Mammary microvascular endothelial cell (primary cell): ENCODE data around the gene RPGR. TPM values are rescaled to one million over a fixed set of nuclear protein-coding genes. Genes with fewer than 3 reads are reported as not detected.

ENCODE experiments used
- total RNA-seq: library from RNA; depleted of rRNA; stranded (reverse); fragments of >200 nt; gene quantifications from 2 replicates; pipeline ENCODE4 v1.2.3, GENCODE V29; 2015

The RPGR gene, protein sequence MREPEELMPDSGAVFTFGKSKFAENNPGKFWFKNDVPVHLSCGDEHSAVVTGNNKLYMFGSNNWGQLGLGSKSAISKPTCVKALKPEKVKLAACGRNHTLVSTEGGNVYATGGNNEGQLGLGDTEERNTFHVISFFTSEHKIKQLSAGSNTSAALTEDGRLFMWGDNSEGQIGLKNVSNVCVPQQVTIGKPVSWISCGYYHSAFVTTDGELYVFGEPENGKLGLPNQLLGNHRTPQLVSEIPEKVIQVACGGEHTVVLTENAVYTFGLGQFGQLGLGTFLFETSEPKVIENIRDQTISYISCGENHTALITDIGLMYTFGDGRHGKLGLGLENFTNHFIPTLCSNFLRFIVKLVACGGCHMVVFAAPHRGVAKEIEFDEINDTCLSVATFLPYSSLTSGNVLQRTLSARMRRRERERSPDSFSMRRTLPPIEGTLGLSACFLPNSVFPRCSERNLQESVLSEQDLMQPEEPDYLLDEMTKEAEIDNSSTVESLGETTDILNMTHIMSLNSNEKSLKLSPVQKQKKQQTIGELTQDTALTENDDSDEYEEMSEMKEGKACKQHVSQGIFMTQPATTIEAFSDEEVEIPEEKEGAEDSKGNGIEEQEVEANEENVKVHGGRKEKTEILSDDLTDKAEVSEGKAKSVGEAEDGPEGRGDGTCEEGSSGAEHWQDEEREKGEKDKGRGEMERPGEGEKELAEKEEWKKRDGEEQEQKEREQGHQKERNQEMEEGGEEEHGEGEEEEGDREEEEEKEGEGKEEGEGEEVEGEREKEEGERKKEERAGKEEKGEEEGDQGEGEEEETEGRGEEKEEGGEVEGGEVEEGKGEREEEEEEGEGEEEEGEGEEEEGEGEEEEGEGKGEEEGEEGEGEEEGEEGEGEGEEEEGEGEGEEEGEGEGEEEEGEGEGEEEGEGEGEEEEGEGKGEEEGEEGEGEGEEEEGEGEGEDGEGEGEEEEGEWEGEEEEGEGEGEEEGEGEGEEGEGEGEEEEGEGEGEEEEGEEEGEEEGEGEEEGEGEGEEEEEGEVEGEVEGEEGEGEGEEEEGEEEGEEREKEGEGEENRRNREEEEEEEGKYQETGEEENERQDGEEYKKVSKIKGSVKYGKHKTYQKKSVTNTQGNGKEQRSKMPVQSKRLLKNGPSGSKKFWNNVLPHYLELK
- 11.9 and 13.5 TPM in 2 replicates for total RNA-seq

DNA sequence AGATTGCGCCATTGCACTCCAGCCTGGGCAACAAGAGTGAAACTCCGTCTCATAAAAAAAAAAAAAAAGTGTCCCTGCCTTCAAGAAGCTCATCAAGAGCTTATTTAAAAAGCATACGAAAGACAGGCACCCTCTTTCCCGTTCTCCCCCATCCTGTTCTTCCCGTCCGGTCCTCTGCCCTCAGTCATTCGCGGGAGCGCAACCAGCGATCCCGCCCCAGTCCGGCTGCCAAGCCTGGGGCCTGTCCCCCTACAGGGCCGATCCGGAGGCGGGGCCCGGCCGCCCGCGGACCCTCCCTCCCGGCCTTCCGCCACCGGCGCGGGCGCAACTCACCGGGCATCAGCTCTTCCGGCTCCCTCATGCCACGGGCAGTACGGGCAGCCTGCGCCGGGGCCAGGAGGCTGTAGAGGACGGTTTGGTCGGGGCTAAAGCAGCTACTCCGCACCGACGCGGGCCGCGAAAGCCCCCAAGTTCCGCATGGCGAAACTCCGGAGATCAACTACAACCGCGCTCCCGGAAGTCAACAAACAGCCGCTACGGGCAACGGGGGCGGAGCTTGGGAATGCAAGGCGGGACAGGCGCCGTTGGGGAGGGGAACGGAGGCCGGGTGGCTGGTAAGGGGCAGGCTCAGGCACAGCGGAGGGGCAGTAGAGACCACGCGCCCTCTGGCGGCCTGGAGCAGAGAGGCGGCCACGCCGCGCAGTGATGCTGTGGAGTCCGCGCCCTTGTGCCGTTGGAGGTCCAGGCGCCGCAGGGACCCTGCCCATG lies at the start of gene RPGR:
Gene RPGR (minus strand): TSS at position 503 of the 768 bp plus-strand sequence. CDS start 142 bp downstream, at position 361.

DNA sequence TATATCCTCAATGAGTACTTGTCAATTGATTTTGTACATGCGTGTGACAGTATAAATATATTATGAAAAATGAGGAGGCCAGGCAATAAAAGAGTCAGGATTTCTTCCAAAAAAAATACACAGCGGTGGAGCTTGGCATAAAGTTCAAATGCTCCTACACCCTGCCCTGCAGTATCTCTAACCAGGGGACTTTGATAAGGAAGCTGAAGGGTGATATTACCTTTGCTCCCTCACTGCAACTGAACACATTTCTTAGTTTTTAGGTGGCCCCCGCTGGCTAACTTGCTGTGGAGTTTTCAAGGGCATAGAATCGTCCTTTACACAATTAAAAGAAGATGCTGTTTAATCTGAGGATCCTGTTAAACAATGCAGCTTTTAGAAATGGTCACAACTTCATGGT lies 25.1 kb upstream of the RPGR start, which contains the start of gene OTC:
Gene OTC (plus strand): TSS at position 243 of the 400 bp plus-strand sequence. CDS start 93 bp downstream, at position 336.

DNA sequence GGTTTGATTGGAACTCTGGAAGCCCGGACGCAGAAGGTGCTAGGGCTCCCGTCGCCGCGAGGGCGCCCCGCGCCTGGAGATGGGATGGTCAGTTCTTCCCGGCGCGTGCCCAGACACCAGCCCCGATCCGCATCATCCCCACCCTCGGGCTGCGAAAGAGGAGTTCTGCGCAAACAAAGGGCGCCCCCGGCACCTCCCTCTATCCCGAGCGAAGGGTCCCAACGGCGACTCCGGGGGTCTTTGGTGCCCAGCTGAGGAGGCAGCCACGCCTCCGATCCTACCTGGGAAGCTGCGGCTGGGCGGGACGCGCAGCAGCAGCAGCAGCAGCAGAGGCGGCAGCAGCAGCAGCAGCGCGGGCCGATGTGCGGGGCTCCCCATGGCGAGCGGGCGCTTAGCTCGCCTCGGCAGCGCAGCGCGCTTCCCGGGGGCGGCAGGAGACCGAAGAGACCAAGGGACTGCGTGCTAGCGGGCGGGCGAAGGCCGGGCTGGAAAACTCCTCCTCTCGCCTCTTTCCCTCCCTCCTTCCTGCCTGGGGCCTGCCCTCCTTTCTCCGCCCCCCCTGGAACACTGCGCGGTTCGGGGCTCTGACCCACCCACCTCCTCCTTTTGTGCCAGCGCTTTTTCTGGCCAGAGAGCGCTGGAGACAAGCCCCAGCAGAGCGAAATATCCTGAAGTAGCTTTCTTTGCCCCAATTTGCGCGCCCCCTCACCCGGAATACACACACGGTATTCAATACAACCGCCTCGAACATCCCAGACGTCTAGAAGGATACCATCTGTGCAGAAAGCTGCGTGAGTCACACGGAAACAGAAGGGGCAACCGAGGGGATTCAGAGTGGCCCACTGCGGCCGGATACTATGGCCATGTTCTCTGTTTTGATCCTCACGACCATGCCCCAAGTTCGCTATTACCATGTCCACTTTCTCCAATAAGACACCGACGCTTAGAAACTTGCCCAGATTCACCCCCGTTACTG lies 106.6 kb downstream of the RPGR start, which contains the start of gene SRPX:
Gene SRPX (minus strand): TSS at position 457 of the 976 bp plus-strand sequence. CDS start 79 bp downstream, at position 378.

Other genes starting within 250 kb of the RPGR start
- gene SRPX, start 106.6 kb downstream of the RPGR start, total RNA-seq = 164 and 174 TPM in 2 replicates
- gene OTC, start 25.1 kb upstream of the RPGR start, total RNA-seq = not detected in 2 replicates
- 2.2 and 2.7 TPM in 2 replicates for gene TSPAN7, start 234.0 kb upstream of the RPGR start, total RNA-seq